H1 (cell line): ENCODE measurements around the gene PPP1R1C. TPM values are rescaled to one million over a fixed set of nuclear protein-coding genes. Genes with fewer than 3 reads are reported as not detected.

Experiments
- CTCF ChIA-PET: fragments of 300-600 bp; sonication (Branson Sonifier 250); formaldehyde crosslinking; loops from one replicate; lab custom pipeline; 2021; ENCODE audit not compliant: partially characterized antibody; lab: Charles Lee
- POLR2A ChIA-PET: fragments of 300-600 bp; sonication (Branson Sonifier 250); formaldehyde crosslinking; loops from one replicate; lab custom pipeline; 2021; ENCODE audit warnings: inconsistent platforms; ENCODE audit not compliant: partially characterized antibody; lab: Charles Lee
- DNase-seq, 2 experiments: peaks; one replicate each; pipeline versions ENCODE4 v3.0.0 to v3.0.0-alpha.2; 2010 to 2022; ENCODE audit warnings: low spot score in 2 of 2, low read depth in 1 of 2, mixed read lengths in 1 of 2
- FAIRE-seq: peaks from 2 replicates; lab custom pipeline; 2011; peaks lifted over from hg19 to GRCh38; lab: Jason Lieb, UNC
- H2AFZ ChIP-seq: 2 replicates; pipeline ENCODE4 v1.8.1; 2012; ENCODE audit warnings: low read length, inconsistent platforms
- H2AK5ac ChIP-seq: 2 replicates; pipeline ENCODE4 v1.6.1; 2013; ENCODE audit warnings: low read depth, low read length
- H2BK120ac ChIP-seq: replicated peaks from 2 replicates; pipeline ENCODE3; 2013; ENCODE audit warnings: low read depth, low read length, inconsistent platforms
- H2BK12ac ChIP-seq: 2 replicates; pipeline ENCODE4 v1.6.1; 2013; ENCODE audit warnings: low read depth, low read length
- H2BK15ac ChIP-seq: 2 replicates; pipeline ENCODE4 v1.6.1; 2013; ENCODE audit warnings: low read length
- H2BK20ac ChIP-seq: 2 replicates; pipeline ENCODE4 v1.6.1; 2013; ENCODE audit warnings: low read length
- H2BK5ac ChIP-seq: 2 replicates; pipeline ENCODE4 v1.6.1; 2013; ENCODE audit warnings: low read depth, low read length
- H3K14ac ChIP-seq: 2 replicates; pipeline ENCODE4 v1.6.1; 2013; ENCODE audit warnings: inconsistent platforms; ENCODE audit not compliant: insufficient read length
- H3K18ac ChIP-seq: 2 replicates; pipeline ENCODE4 v1.6.1; 2013; ENCODE audit warnings: low read length; ENCODE audit errors: extremely low read depth
- H3K23ac ChIP-seq: 2 replicates; pipeline ENCODE4 v1.6.1; 2013; ENCODE audit warnings: inconsistent platforms; ENCODE audit not compliant: insufficient read length
- H3K23me2 ChIP-seq: 2 replicates; pipeline ENCODE4 v1.6.1; 2013; ENCODE audit warnings: low read depth, low read length
- H3K27ac ChIP-seq: 2 replicates; pipeline ENCODE4 v1.6.1; 2011; ENCODE audit warnings: low read depth, low read length, inconsistent platforms
- H3K27me3 ChIP-seq, 4 experiments: replicated peaks in 1 of 4; 1 replicate in 1 of 4; 2 replicates in 3 of 4; pipeline versions ENCODE4 v1.6.1 to v1.8.1; 2011 to 2013; ENCODE audit warnings: low read length in 3 of 4, mild to moderate bottlenecking in 3 of 4, inconsistent platforms in 2 of 4, mixed read lengths in 2 of 4, moderate library complexity in 1 of 4; ENCODE audit not compliant: control insufficient read depth in 3 of 4, insufficient read depth in 3 of 4; ENCODE audit errors: extremely low read depth in 1 of 4
- H3K36me3 ChIP-seq, 4 experiments: 2 replicates each; pipeline versions ENCODE4 v1.6.1 to v1.8.1; 2011 to 2013; ENCODE audit warnings: mild to moderate bottlenecking in 4 of 4, low read length in 3 of 4, moderate library complexity in 2 of 4, control low read depth in 1 of 4, inconsistent platforms in 1 of 4; ENCODE audit not compliant: insufficient read depth in 4 of 4, control insufficient read depth in 2 of 4
- H3K4ac ChIP-seq: replicated peaks from 2 replicates; pipeline ENCODE3; 2013; ENCODE audit warnings: low read length, low read depth, mixed read lengths, inconsistent platforms; ENCODE audit not compliant: insufficient read length
- H3K4me1 ChIP-seq, 4 experiments: replicated peaks in 1 of 4; 1 replicate in 1 of 4; 2 replicates in 3 of 4; pipeline versions ENCODE4 v1.6.1 to v1.8.1; 2011 to 2013; ENCODE audit warnings: low read length in 3 of 4, inconsistent platforms in 2 of 4, mixed read lengths in 1 of 4; ENCODE audit not compliant: insufficient read depth in 4 of 4, control insufficient read depth in 3 of 4
- H3K4me2 ChIP-seq, 2 experiments: 2 replicates each; pipeline versions ENCODE4 v1.6.1 to v1.8.1; 2011 to 2013; ENCODE audit warnings: low read depth in 2 of 2, low read length in 2 of 2, control low read depth in 1 of 2, inconsistent platforms in 1 of 2, mild to moderate bottlenecking in 1 of 2; ENCODE audit not compliant: insufficient read depth in 1 of 2
- H3K4me3 ChIP-seq, 4 experiments: fragments of 200-600, 300-600 bp in 1 of 4; sonication (generic), shearing (Covaris generic), sonication (Bioruptor Twin) in 1 of 4; 2 replicates each; pipeline versions ENCODE4 v1.5.1 to v1.8.1; 2011 to 2016; ENCODE audit warnings: low read length in 4 of 4, low read depth in 3 of 4, control low read depth in 2 of 4, inconsistent platforms in 2 of 4, mild to moderate bottlenecking in 2 of 4, mixed read lengths in 1 of 4, moderate library complexity in 1 of 4; ENCODE audit not compliant: insufficient read depth in 2 of 4; ENCODE audit errors: extremely low read depth in 1 of 4
- H3K56ac ChIP-seq: replicated peaks from 2 replicates; pipeline ENCODE3; 2013; ENCODE audit warnings: low read depth, mild to moderate bottlenecking, mixed read lengths, low read length, inconsistent platforms; ENCODE audit not compliant: insufficient read length
- H3K79me1 ChIP-seq: 2 replicates; pipeline ENCODE4 v1.6.1; 2013; ENCODE audit warnings: low read depth, low read length, control low read depth
- H3K79me2 ChIP-seq, 2 experiments: 2 replicates each; pipeline versions ENCODE4 v1.6.1 to v1.8.1; 2012 to 2013; ENCODE audit warnings: low read length in 2 of 2, mild to moderate bottlenecking in 2 of 2, inconsistent platforms in 1 of 2; ENCODE audit not compliant: insufficient read depth in 2 of 2, control insufficient read depth in 1 of 2
- H3K9ac ChIP-seq, 4 experiments: replicated peaks in 1 of 4; 1 replicate in 1 of 4; 2 replicates in 3 of 4; pipeline versions ENCODE4 v1.6.1 to v1.8.1; 2011 to 2013; ENCODE audit warnings: low read depth in 3 of 4, low read length in 3 of 4, control low read depth in 2 of 4, mild to moderate bottlenecking in 2 of 4, moderate library complexity in 2 of 4, inconsistent platforms in 1 of 4; ENCODE audit errors: extremely low read depth in 1 of 4
- H3K9me3 ChIP-seq, 2 experiments: 2 replicates each; pipeline versions ENCODE4 v1.6.1 to v1.8.1; 2012 to 2013; ENCODE audit warnings: mild to moderate bottlenecking in 2 of 2, moderate library complexity in 2 of 2, control low read depth in 1 of 2, inconsistent platforms in 1 of 2, low read depth in 1 of 2, low read length in 1 of 2, mixed read lengths in 1 of 2; ENCODE audit not compliant: insufficient read depth in 2 of 2
- H4K20me1 ChIP-seq, 2 experiments: replicated peaks in 1 of 2; 2 replicates each; pipeline versions ENCODE3 to v1.8.1; 2011 to 2013; ENCODE audit warnings: inconsistent platforms in 2 of 2, low read length in 2 of 2, mild to moderate bottlenecking in 1 of 2; ENCODE audit not compliant: insufficient read depth in 2 of 2, control insufficient read depth in 1 of 2
- H4K5ac ChIP-seq: 2 replicates; pipeline ENCODE4 v1.6.1; 2013; ENCODE audit warnings: low read length, low read depth, mixed read lengths, inconsistent platforms; ENCODE audit not compliant: insufficient read length
- H4K8ac ChIP-seq: 2 replicates; pipeline ENCODE4 v1.8.0; 2013; ENCODE audit warnings: mild to moderate bottlenecking, moderate library complexity, low read length, inconsistent platforms; ENCODE audit not compliant: insufficient read depth; ENCODE audit errors: extremely low read depth
- H4K91ac ChIP-seq: replicated peaks from 2 replicates; pipeline ENCODE3; 2013; ENCODE audit warnings: low read length, mixed read lengths, inconsistent platforms; ENCODE audit not compliant: insufficient read length
- ASH2L ChIP-seq: fragments of 200-600, 300-600 bp; sonication (generic); IDR thresholded peaks from one replicate; pipeline ENCODE4 v1.7.1; 2017; ENCODE audit warnings: low read length
- CHD2 ChIP-seq: IDR thresholded peaks from 2 replicates; pipeline ENCODE4 v1.6.1; 2012; ENCODE audit warnings: low read length, improper control_type of control experiment
- CREB1 ChIP-seq: IDR thresholded peaks from 2 replicates; pipeline ENCODE4 v1.6.1; 2012; ENCODE audit warnings: inconsistent platforms
- CTBP2 ChIP-seq: IDR thresholded peaks from 2 replicates; pipeline ENCODE4 v1.7.0; 2011; ENCODE audit warnings: borderline replicate concordance, mild to moderate bottlenecking, moderate library complexity, mixed read lengths, low read length; ENCODE audit not compliant: insufficient read depth, insufficient read length
- EP300 ChIP-seq, 2 experiments: IDR thresholded peaks; 1 replicate in 1 of 2; 2 replicates in 1 of 2; pipeline ENCODE4 v1.6.1; 2011 to 2012; ENCODE audit warnings: low read depth in 2 of 2, low read length in 2 of 2, mild to moderate bottlenecking in 2 of 2, borderline replicate concordance in 1 of 2, inconsistent platforms in 1 of 2, moderate library complexity in 1 of 2
- SIX5 ChIP-seq: IDR thresholded peaks from 2 replicates; pipeline ENCODE4 v1.6.1; 2011; ENCODE audit warnings: mild to moderate bottlenecking, low read depth, low read length
- SP2 ChIP-seq: IDR thresholded peaks from 2 replicates; pipeline ENCODE4 v1.6.1; 2012; ENCODE audit warnings: mild to moderate bottlenecking, low read length, inconsistent platforms
- WGBS, 2 experiments: shearing (Covaris generic) in 1 of 2; methylation state at CpG; one replicate each; pipeline versions ENCODE4 v1.1.6 to v1.1.7; 2013 to 2015; ENCODE audit warnings: low lambda C conversion rate in 2 of 2, mixed read lengths in 2 of 2, inconsistent platforms in 1 of 2, low coverage in 1 of 2, missing lambda C conversion rate in 1 of 2; ENCODE audit not compliant: insufficient replicate concordance in 2 of 2, insufficient coverage in 1 of 2, insufficient read length in 1 of 2; ENCODE audit errors: extremely low coverage in 1 of 2, missing lambda C conversion rate in 1 of 2; 5-methylcytosine and 5-hydroxymethylcytosine counted together
- polyA plus RNA-seq, 7 experiments: library from polyadenylated mRNA; depleted of rRNA in 3 of 7; stranded (reverse) in 5 of 7; unstranded in 2 of 7; fragments of >200 nt in 5 of 7; fragments of 200-250 nt in 2 of 7; gene quantifications; 1 replicate in 5 of 7; 2 replicates in 1 of 7; 4 replicates in 1 of 7; pipeline versions ENCODE4 v1.2.1 to v1.2.3, GENCODE V29; 2011 to 2013; ENCODE audit warnings: missing spikeins in 2 of 7, mixed read lengths in 2 of 7
- total RNA-seq: library from RNA; stranded (reverse); fragmentation: NEBNext Ultra II Directional; extraction: Animal tissue kit (Norgen Biotek cat#: 25700); gene quantifications from 2 replicates; pipeline ENCODE4 v1.2.1, GENCODE V29; 2021
- TF ChIP-seq, protein P1 (sequence below): IDR thresholded peaks from 2 replicates; pipeline ENCODE4 v1.6.1; 2011; ENCODE audit warnings: low read depth, mild to moderate bottlenecking, low read length; ENCODE audit not compliant: insufficient read depth
- TF ChIP-seq, protein P2 (sequence below), 3 experiments: IDR thresholded peaks; 1 replicate in 2 of 3; 2 replicates in 1 of 3; pipeline versions ENCODE4 v1.5.1 to v1.6.1; 2011; ENCODE audit warnings: low read length in 3 of 3, mild to moderate bottlenecking in 3 of 3, inconsistent platforms in 2 of 3, low read depth in 1 of 3, moderate library complexity in 1 of 3; ENCODE audit not compliant: insufficient read depth in 1 of 3; ENCODE audit errors: control extremely low read depth in 1 of 3

PPP1R1C gene
- total and polyA plus RNA-seq, 2 of the 8 experiments (the other 6 are each of a cell fraction or from before 2014, with no cell fraction given), result 1.3 to 5.3 TPM

GRCh38 chr2:182049372-182050148 lies 63.9 kb downstream of the PPP1R1C start:
- no peak overlapping the region for H2BK5ac ChIP-seq
- H3K4ac ChIP-seq, result no peak overlapping the region
- no peak overlapping the region for H3K4me2 ChIP-seq
- no peaks in the 10 kb centered on the region for H3K23me2 ChIP-seq
- ChIA-PET CTCF (interaction anchor here (0.7 kb wide), 1 partner anchor 211 kb away, joined by 4 read pairs; no protein-coding TSS in a partner anchor), POLR2A (interaction anchor here (0.7 kb wide), 1 partner anchor 29 kb away, joined by 3 read pairs; no protein-coding TSS in a partner anchor)
- H2BK15ac ChIP-seq, result no peak overlapping the region
- no peak overlapping the region for H2AFZ ChIP-seq
- no peak overlapping the region for H2AK5ac ChIP-seq
- H3K4me1 ChIP-seq, result peaks cover 0 to 3% (median 0%) of the 10 kb centered on the region in 4 experiments; a peak in 1 of 7 replicates
- H3K9ac ChIP-seq, result no peak overlapping the region
- H3K9me3 ChIP-seq, result no peaks in the 10 kb centered on the region
- H4K5ac ChIP-seq, result no peak overlapping the region
- no peak overlapping the region for H2BK12ac ChIP-seq
- H3K23ac ChIP-seq, result no peak overlapping the region
- no peak overlapping the region for H3K56ac ChIP-seq
- no peak overlapping the region for H3K14ac ChIP-seq
- no peaks in the 10 kb centered on the region for H3K79me2 ChIP-seq
- no peak overlapping the region for H2BK20ac ChIP-seq
- H3K36me3 ChIP-seq, result no peaks in the 10 kb centered on the region
- no peak overlapping the region for H3K18ac ChIP-seq
- DNase-seq (no peak), FAIRE-seq (no peak)
- H2BK120ac ChIP-seq, result no peak overlapping the region
- H3K27ac ChIP-seq, result no peak overlapping the region
- no peaks in the 10 kb centered on the region for H3K79me1 ChIP-seq
- H4K91ac ChIP-seq, result no peak overlapping the region
- 90% methylated on average over 3 of the region's 3 CpGs; no CpG with 5 or more reads in 1 of the 2 experiments for WGBS, 2 experiments
- no peak overlapping the region for H4K8ac ChIP-seq
- H4K20me1 ChIP-seq, result no peaks in the 10 kb centered on the region
- no peak overlapping the region for H3K4me3 ChIP-seq
- H3K27me3 ChIP-seq, result no peaks in the 10 kb centered on the region
- TF ChIP-seq, protein P1, sequence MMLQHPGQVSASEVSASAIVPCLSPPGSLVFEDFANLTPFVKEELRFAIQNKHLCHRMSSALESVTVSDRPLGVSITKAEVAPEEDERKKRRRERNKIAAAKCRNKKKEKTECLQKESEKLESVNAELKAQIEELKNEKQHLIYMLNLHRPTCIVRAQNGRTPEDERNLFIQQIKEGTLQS, result no peak
- TF ChIP-seq, protein P2, sequence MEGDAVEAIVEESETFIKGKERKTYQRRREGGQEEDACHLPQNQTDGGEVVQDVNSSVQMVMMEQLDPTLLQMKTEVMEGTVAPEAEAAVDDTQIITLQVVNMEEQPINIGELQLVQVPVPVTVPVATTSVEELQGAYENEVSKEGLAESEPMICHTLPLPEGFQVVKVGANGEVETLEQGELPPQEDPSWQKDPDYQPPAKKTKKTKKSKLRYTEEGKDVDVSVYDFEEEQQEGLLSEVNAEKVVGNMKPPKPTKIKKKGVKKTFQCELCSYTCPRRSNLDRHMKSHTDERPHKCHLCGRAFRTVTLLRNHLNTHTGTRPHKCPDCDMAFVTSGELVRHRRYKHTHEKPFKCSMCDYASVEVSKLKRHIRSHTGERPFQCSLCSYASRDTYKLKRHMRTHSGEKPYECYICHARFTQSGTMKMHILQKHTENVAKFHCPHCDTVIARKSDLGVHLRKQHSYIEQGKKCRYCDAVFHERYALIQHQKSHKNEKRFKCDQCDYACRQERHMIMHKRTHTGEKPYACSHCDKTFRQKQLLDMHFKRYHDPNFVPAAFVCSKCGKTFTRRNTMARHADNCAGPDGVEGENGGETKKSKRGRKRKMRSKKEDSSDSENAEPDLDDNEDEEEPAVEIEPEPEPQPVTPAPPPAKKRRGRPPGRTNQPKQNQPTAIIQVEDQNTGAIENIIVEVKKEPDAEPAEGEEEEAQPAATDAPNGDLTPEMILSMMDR (IDR thresholded peaks at IDR 0.05; ENCODE audit: control extremely low read depth in 1 of 3, insufficient read depth in 1 of 3, low read depth in 1 of 3, low read length in 3 of 3), result no peak
- TF ChIP-seq EP300 (IDR thresholded peaks at IDR 0.05; ENCODE audit: borderline replicate concordance in 1 of 2, low read depth in 2 of 2, low read length in 2 of 2), result no peak
- TF ChIP-seq SP2, result no peak
- TF ChIP-seq ASH2L, result no peak
- no peak for TF ChIP-seq CREB1
- TF ChIP-seq CHD2, result no peak
- TF ChIP-seq SIX5, result no peak
- TF ChIP-seq CTBP2, result no peak
